WTC11 (cell line): ENCODE data around the gene SNRPD3. TPM values are rescaled to one million over a fixed set of nuclear protein-coding genes. Genes with fewer than 3 reads are reported as not detected.

Source experiments
- ATAC-seq: fragments of 200-7000 bp; cut with Tn5 transposase; 2 replicates; pipeline ENCODE4 v1.10.0; 2021; ENCODE audit warnings: mild to moderate bottlenecking, moderate library complexity
- CTCF ChIA-PET: fragments of 300-600 bp; sonication (Branson Sonifier 250); formaldehyde crosslinking; loops from one replicate; lab custom pipeline; 2021; ENCODE audit warnings: antibody characterized with exemption; lab: Charles Lee
- POLR2A ChIA-PET: fragments of 350-600 bp; sonication (Branson Sonifier 250); formaldehyde crosslinking; loops from one replicate; lab custom pipeline; 2021; ENCODE audit warnings: antibody characterized with exemption; lab: Charles Lee
- DNase-seq: peaks from one replicate; pipeline ENCODE4 v3.0.0; 2021; ENCODE audit warnings: low spot score
- H3K27ac Mint-ChIP-seq: 2 replicates; pipeline ENCODE4 v1.8.0; 2021; ENCODE audit warnings: mixed read lengths
- H3K27me3 Mint-ChIP-seq: 2 replicates; pipeline ENCODE4 v1.8.0; 2021; ENCODE audit warnings: low read depth, mild to moderate bottlenecking, moderate library complexity, mixed read lengths
- H3K36me3 Mint-ChIP-seq: 2 replicates; pipeline ENCODE4 v1.8.0; 2021; ENCODE audit warnings: mixed read lengths
- H3K4me1 Mint-ChIP-seq: 2 replicates; pipeline ENCODE4 v1.8.0; 2022; ENCODE audit warnings: mixed read lengths
- H3K4me3 Mint-ChIP-seq: 2 replicates; pipeline ENCODE4 v1.8.0; 2021; ENCODE audit warnings: mild to moderate bottlenecking, moderate library complexity, mixed read lengths
- H3K9me3 Mint-ChIP-seq: 2 replicates; pipeline ENCODE4 v1.8.0; 2021; ENCODE audit warnings: mixed read lengths
- CREB1 ChIP-seq: sonication (generic); formaldehyde crosslinking; IDR thresholded peaks from 2 replicates; pipeline ENCODE4 v1.8.0; 2023; ENCODE audit warnings: mild to moderate bottlenecking, missing genetic modification reagents
- ETV6 ChIP-seq: sonication (generic); formaldehyde crosslinking; IDR thresholded peaks from 2 replicates; pipeline ENCODE4 v1.8.1; 2022; ENCODE audit warnings: mild to moderate bottlenecking, missing genetic modification reagents
- FOXK1 ChIP-seq: sonication (generic); formaldehyde crosslinking; IDR thresholded peaks from 2 replicates; pipeline ENCODE4 v1.8.0; 2022; ENCODE audit warnings: mild to moderate bottlenecking, moderate library complexity, missing genetic modification reagents
- GABPB1 ChIP-seq: sonication (generic); formaldehyde crosslinking; IDR thresholded peaks from 2 replicates; pipeline ENCODE4 v1.8.1; 2023; ENCODE audit warnings: mild to moderate bottlenecking, missing genetic modification reagents
- IRF1 ChIP-seq: sonication (generic); formaldehyde crosslinking; IDR thresholded peaks from 2 replicates; pipeline ENCODE4 v1.8.0; 2023; ENCODE audit warnings: missing genetic modification reagents
- IRF2 ChIP-seq: sonication (generic); formaldehyde crosslinking; IDR thresholded peaks from 2 replicates; pipeline ENCODE4 v1.8.0; 2022; ENCODE audit warnings: low read depth, missing genetic modification reagents, borderline replicate concordance
- NFATC4 ChIP-seq: fragments of 250-450 bp; sonication (Bioruptor Pico); IDR thresholded peaks from 2 replicates; pipeline ENCODE4 v1.9.0; 2021; ENCODE audit warnings: mild to moderate bottlenecking
- NR1H2 ChIP-seq: sonication (generic); formaldehyde crosslinking; IDR thresholded peaks from 2 replicates; pipeline ENCODE4 v1.9.0; 2021; ENCODE audit warnings: mild to moderate bottlenecking, moderate library complexity, missing genetic modification reagents
- PRDM15 ChIP-seq: sonication (generic); formaldehyde crosslinking; IDR thresholded peaks from 2 replicates; pipeline ENCODE4 v1.8.0; 2022; ENCODE audit warnings: missing genetic modification reagents
- PREB ChIP-seq: sonication (generic); formaldehyde crosslinking; IDR thresholded peaks from 2 replicates; pipeline ENCODE4 v1.8.1; 2022; ENCODE audit warnings: mild to moderate bottlenecking, missing genetic modification reagents, moderate library complexity, borderline replicate concordance
- SOX15 ChIP-seq: fragments of 250-450 bp; sonication (Bioruptor Pico); IDR thresholded peaks from 2 replicates; pipeline ENCODE4 v1.9.0; 2021; ENCODE audit warnings: mild to moderate bottlenecking
- SP1 ChIP-seq: sonication (generic); formaldehyde crosslinking; conservative IDR thresholded peaks from 2 replicates; pipeline ENCODE4 v1.8.1; 2022; ENCODE audit warnings: missing genetic modification reagents
- TEAD4 ChIP-seq: sonication (generic); formaldehyde crosslinking; IDR thresholded peaks from 2 replicates; pipeline ENCODE4 v1.8.0; 2022; ENCODE audit warnings: mild to moderate bottlenecking, missing genetic modification reagents
- ZNF425 ChIP-seq: fragments of 250-450 bp; sonication (Bioruptor Pico); conservative IDR thresholded peaks from 2 replicates; pipeline ENCODE4 v1.9.0; 2021; ENCODE audit warnings: mild to moderate bottlenecking
- total RNA-seq: library from RNA; stranded (reverse); gene quantifications from 3 replicates; pipeline ENCODE4 v1.2.3, GENCODE V29; 2021
- TF ChIP-seq, protein P1 (sequence below): sonication (generic); formaldehyde crosslinking; IDR thresholded peaks from 2 replicates; pipeline ENCODE4 v1.8.1; 2022; ENCODE audit warnings: mild to moderate bottlenecking, moderate library complexity, missing genetic modification reagents

Gene SNRPD3
- total RNA-seq, 1 experiment from 2014 or later = 198 TPM

DNA sequence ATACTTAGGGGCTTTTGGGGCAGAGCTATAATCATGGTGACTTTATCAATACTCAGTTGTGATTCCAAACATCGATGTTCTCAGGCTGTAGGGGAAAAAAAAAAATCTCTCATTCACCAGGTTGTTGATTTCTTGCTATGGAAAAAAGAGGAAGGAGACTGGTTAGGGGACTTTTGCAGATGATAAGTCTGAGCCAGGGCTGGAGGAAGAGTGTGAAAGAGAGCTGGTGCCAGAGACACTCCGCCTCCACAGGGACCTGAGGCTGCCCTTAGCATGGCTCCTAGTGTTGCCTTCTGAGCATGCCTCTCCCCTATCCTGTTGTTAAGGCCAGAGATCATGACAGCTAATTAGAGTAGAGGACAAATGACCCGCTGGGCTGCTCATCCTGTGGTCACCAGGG, 43.8 kb upstream of the SNRPD3 start (continued):
- TF ChIP-seq, protein P1, sequence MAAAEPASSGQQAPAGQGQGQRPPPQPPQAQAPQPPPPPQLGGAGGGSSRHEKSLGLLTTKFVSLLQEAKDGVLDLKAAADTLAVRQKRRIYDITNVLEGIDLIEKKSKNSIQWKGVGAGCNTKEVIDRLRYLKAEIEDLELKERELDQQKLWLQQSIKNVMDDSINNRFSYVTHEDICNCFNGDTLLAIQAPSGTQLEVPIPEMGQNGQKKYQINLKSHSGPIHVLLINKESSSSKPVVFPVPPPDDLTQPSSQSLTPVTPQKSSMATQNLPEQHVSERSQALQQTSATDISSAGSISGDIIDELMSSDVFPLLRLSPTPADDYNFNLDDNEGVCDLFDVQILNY (CRISPR knock-in tag) = no peak
- TF ChIP-seq SOX15 (CRISPR knock-in tag) (no peak), SP1 (CRISPR knock-in tag) (no peak)

- CTCF ChIA-PET = interaction anchor here (0.6 to 6.1 kb wide), 3 partner anchors 11 to 92 kb away, joined by 3 to 32 read pairs (median 4); no protein-coding TSS in a partner anchor
Observed at GRCh38 chr22:24513378-24514240, 42.2 kb upstream of the SNRPD3 start.

DNA sequence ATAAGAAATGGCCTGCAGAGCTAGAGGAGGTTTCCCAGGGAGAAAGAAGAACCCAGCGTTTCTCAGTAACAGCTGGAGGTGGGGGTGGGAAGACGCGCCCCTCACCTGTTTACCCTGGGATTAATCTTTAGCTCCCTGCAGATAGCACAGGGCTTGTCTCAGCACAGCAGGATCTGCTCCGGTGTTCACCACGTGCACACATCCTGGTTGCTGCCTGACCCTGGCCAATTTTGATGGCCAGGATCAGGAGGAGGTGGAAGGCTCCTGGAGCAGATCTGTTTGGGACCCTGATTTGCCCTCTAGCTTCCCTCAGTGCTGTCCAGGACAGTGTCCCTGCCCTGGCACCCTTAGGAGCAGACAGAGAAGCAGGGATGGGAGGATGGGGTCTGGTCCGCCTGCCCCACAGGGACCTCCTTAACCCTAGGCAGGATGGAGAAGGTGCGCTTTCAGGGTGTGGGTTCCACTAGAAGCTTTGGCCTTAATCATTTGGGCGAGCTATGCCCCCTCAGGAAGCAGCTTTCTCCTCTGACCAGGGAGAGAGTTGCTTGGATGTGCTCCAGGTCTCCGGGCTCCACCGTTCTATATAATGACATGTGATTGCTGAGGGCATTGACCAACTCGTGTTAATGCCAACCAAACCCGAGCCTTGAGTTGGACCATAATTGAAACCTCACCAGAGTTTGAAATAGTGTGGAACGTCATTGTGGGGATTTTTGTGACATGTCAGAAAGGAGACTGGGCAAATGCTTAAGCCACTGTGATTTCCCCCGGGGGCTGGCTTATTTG, 41.4 kb upstream of the SNRPD3 start:
- ChIA-PET CTCF (interaction anchor here (0.6 to 6.1 kb wide), 5 partner anchors 10 to 93 kb away, joined by 3 to 32 read pairs (median 3); no protein-coding TSS in a partner anchor), POLR2A (no interaction called here)
- Mint-ChIP-seq H3K4me3 (no peak overlapping the region), H3K4me1 (peaks cover 13% of the 10 kb centered on the region), H3K9me3 (no peaks in the 10 kb centered on the region), H3K27me3 (peaks cover 3% of the 10 kb centered on the region; the same call in 1 of the 2 replicates), H3K27ac (no peak overlapping the region), H3K36me3 (no peaks in the 10 kb centered on the region)
- ATAC-seq = no peak
- TF ChIP-seq CREB1 (CRISPR knock-in tag) (no peak), GABPB1 (CRISPR knock-in tag) (peak; percentile 89), PREB (0 out of 2 replicates have a peak, but pooled peaks have one; percentile 28)
- DNase-seq = no peak

More at GRCh38 chr22:24513378-24514240, 42.2 kb upstream of the SNRPD3 start:
- Mint-ChIP-seq H3K36me3 (no peaks in the 10 kb centered on the region), H3K4me1 (peaks cover 13% of the 10 kb centered on the region), H3K9me3 (no peaks in the 10 kb centered on the region), H3K27ac (no peak overlapping the region), H3K27me3 (peaks cover 3% of the 10 kb centered on the region; the same call in 1 of the 2 replicates), H3K4me3 (no peak overlapping the region)
- POLR2A ChIA-PET = no interaction called here
- DNase-seq (no peak), ATAC-seq (no peak)
- TF ChIP-seq ZNF425 (CRISPR knock-in tag) (no peak), IRF2 (CRISPR knock-in tag) (no peak)

GRCh38 chr22:24515027-24515338, 40.8 kb upstream of the SNRPD3 start:
- ATAC-seq (no peak), DNase-seq (no peak)
- Mint-ChIP-seq H3K4me1 (peaks cover 13% of the 10 kb centered on the region), H3K27me3 (peaks cover 3% of the 10 kb centered on the region; the same call in 1 of the 2 replicates), H3K36me3 (no peaks in the 10 kb centered on the region), H3K27ac (no peak overlapping the region), H3K9me3 (no peaks in the 10 kb centered on the region), H3K4me3 (no peak overlapping the region)
- POLR2A ChIA-PET = no interaction called here
- CTCF ChIA-PET = interaction anchor here (0.8 to 6.1 kb wide), 3 partner anchors 77 to 94 kb away, joined by 3 to 32 read pairs (median 3); no protein-coding TSS in a partner anchor
- TF ChIP-seq PRDM15 (CRISPR knock-in tag) (no peak), IRF1 (CRISPR knock-in tag) (no peak), NFATC4 (CRISPR knock-in tag) (no peak), TEAD4 (no peak), NR1H2 (no peak), ETV6 (CRISPR knock-in tag) (no peak), FOXK1 (CRISPR knock-in tag) (no peak)
